ENCODE results near the gene CACNB4. TPM values are rescaled to one million over a fixed set of nuclear protein-coding genes. Genes with fewer than 3 reads are reported as not detected.

Gene CACNB4
- polyA plus RNA-seq, 1 of the 3 experiments (the other 2 are of a cell fraction) = 0.18 TPM

- Histone ChIP-seq H3K9me3 (no peaks in the 10 kb centered on the region), H4K20me1 (ENCODE audit: insufficient read depth) (no peaks in the 10 kb centered on the region), H3K36me3 (replicated peaks in 1 of 2; ENCODE audit: control insufficient read depth in 1 of 2, insufficient read depth in 2 of 2, low read length in 1 of 2) (no peaks in the 10 kb centered on the region), H3F3A (replicated peaks; ENCODE audit: insufficient read depth) (no peaks in the 10 kb centered on the region), H3K4me2 (no peak overlapping the region), H3K79me2 (ENCODE audit: insufficient read depth) (no peaks in the 10 kb centered on the region), H3K9me2 (no peaks in the 10 kb centered on the region), H3K4me3 (ENCODE audit: low read depth in 2 of 2, low read length in 1 of 2) (no peak overlapping the region), H3K9ac (no peak overlapping the region), H3K4me1 (ENCODE audit: control insufficient read depth in 1 of 2, insufficient read depth in 2 of 2, low read depth in 1 of 2, low read length in 1 of 2) (peaks cover 0 to 3% of the 10 kb centered on the region in 2 experiments; a peak in 2 of 4 replicates), H2AFZ (ENCODE audit: low read depth) (no peak overlapping the region), H3K27ac (ENCODE audit: low read depth in 2 of 2, low read length in 1 of 2) (no peak overlapping the region), H3K27me3 (ENCODE audit: insufficient read depth) (no peaks in the 10 kb centered on the region; the same call in 1 of the 2 replicates)
- ChIA-PET CTCF (interaction anchor here (1.0 to 2.7 kb wide), 4 partner anchors 21 to 54 kb away, joined by 3 to 14 read pairs (median 8); no protein-coding TSS in a partner anchor), POLR2A (no interaction called here)
- no peak for DNase-seq
- 46% methylated on average over 5 of the region's 7 CpGs for WGBS (ENCODE audit: low lambda C conversion rate)
- no peak for TF ChIP-seq SMC3 (IDR thresholded peaks at IDR 0.05; ENCODE audit: low read depth, low read length)
- TF ChIP-seq YY1 (IDR thresholded peaks at IDR 0.05; ENCODE audit: low read depth) = no peak
- TF ChIP-seq FOSL2 (IDR thresholded peaks at IDR 0.05; ENCODE audit: borderline replicate concordance, low read depth) = no peak
- no peak for TF ChIP-seq JUND (IDR thresholded peaks at IDR 0.05)
- TF ChIP-seq FOXJ3 (CRISPR knock-in tag; IDR thresholded peaks at IDR 0.05) = no peak
- TF ChIP-seq GABPA (IDR thresholded peaks at IDR 0.05; ENCODE audit: low read depth) = no peak
- no peak for TF ChIP-seq REST (IDR thresholded peaks at IDR 0.05; ENCODE audit: low read depth, low read length)
- no peak for TF ChIP-seq USF2 (IDR thresholded peaks at IDR 0.05; ENCODE audit: borderline replicate concordance, low read depth, low read length)
- no peak for TF ChIP-seq EP300 (IDR thresholded peaks at IDR 0.05; ENCODE audit: borderline replicate concordance in 1 of 2, low read depth in 1 of 2, low read length in 1 of 2)
- no peak for TF ChIP-seq FOXM1 (IDR thresholded peaks at IDR 0.05; ENCODE audit: low read depth)
- no peak for TF ChIP-seq MEF2A (IDR thresholded peaks at IDR 0.05; ENCODE audit: borderline replicate concordance, low read depth)
These were observed 120.1 kb downstream of the CACNB4 start for GRCh38 chr2:151978709-151979108.

GRCh38 chr2:151977631-151978030, 121.2 kb downstream of the CACNB4 start:
- H3K9ac ChIP-seq = no peak overlapping the region
- ChIA-PET POLR2A (no interaction called here), CTCF (interaction anchor here (1.4 to 2.7 kb wide), 4 partner anchors 21 to 55 kb away, joined by 3 to 14 read pairs (median 10); no protein-coding TSS in a partner anchor)
- H2AFZ ChIP-seq (ENCODE audit: low read depth) = no peak overlapping the region
- TF ChIP-seq REST (IDR thresholded peaks at IDR 0.05; ENCODE audit: low read depth, low read length) (no peak), USF1 (IDR thresholded peaks at IDR 0.05; ENCODE audit: borderline replicate concordance, low read depth) (no peak), MXI1 (IDR thresholded peaks at IDR 0.05; ENCODE audit: low read depth, low read length) (no peak)
- no peak overlapping the region for H3K4me2 ChIP-seq
- H3K36me3 ChIP-seq (replicated peaks in 1 of 2; ENCODE audit: control insufficient read depth in 1 of 2, insufficient read depth in 2 of 2, low read length in 1 of 2) = no peaks in the 10 kb centered on the region
- no peaks in the 10 kb centered on the region for H4K20me1 ChIP-seq (ENCODE audit: insufficient read depth)
- peaks cover 0 to 3% of the 10 kb centered on the region in 2 experiments; a peak in 2 of 4 replicates for H3K4me1 ChIP-seq (ENCODE audit: control insufficient read depth in 1 of 2, insufficient read depth in 2 of 2, low read depth in 1 of 2, low read length in 1 of 2)
- H3K27me3 ChIP-seq (ENCODE audit: insufficient read depth) = no peaks in the 10 kb centered on the region; the same call in 1 of the 2 replicates
- H3K9me2 ChIP-seq = no peaks in the 10 kb centered on the region
- no peak overlapping the region for H3K4me3 ChIP-seq (ENCODE audit: low read depth in 2 of 2, low read length in 1 of 2)
- H3K27ac ChIP-seq (ENCODE audit: low read depth in 2 of 2, low read length in 1 of 2) = no peak overlapping the region
- H3K9me3 ChIP-seq = no peaks in the 10 kb centered on the region
- DNase-seq = no peak
- H3K79me2 ChIP-seq (ENCODE audit: insufficient read depth) = no peaks in the 10 kb centered on the region
- WGBS (ENCODE audit: low lambda C conversion rate) = 47% methylated on average over 3 of the region's 3 CpGs
- H3F3A ChIP-seq (replicated peaks; ENCODE audit: insufficient read depth) = no peaks in the 10 kb centered on the region

All from SK-N-SH (cell line).